ENCODE results near the gene EML2.
A peak's percentile ranks its signal among the peaks of the same experiment; 100 is the strongest.
"Not testable (repeated sequence)": the region's sequence is repeated elsewhere in the genome, so short reads cannot be mapped to it uniquely, and the experiment has no call there.

EML2 gene

DNA sequence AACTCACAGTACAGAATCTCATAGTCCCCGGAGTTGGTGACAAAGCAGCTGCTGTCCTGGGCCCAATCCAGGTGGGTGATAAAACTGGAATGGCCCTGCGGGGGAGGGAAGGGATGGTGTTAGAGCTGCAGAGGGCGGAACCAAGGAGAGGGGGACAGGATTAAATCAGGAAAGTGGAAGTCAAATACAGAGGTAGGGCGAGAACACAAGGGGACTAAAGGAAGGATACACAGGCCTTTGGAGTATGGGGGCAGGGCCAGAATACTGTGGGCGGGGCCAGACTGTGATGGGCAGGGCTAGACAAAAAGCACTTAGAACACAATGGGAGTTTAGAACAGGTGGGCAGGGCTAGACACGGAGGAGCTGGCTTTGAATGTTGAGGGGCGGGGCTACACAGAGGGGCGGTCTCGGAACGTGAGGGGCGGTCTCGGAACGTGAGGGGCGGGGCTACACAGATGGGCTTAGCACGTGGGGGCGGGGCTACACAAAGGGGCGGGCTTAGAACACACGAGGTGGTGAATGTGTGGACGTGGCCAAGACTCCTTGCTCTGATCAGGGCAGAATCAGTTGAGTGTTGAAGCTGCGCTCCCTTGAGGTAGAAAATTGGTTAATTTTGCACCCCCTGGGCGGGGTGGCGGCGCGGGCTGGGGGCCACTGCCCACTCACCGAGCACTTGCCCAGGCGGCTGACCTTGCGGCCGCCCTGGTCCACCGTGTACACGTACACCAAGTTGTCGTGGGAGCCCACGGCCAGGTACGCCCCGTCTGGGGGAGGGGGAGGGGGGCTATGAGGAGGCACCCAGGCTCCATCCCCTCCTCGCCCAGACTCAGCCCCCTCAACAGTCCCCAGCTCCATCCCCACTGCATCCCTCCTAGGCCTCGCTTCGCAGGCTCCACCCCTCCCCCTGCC lies 23.1 kb downstream of the EML2 start:
- no peak for DNase-seq

- not testable (repeated sequence) for DNase-seq
These were observed 24.1 kb downstream of the EML2 start for GRCh38 chr19:45615056-45615455.

GRCh38 chr19:45613926-45614725 lies 25.1 kb downstream of the EML2 start:
- no peak for DNase-seq

DNA sequence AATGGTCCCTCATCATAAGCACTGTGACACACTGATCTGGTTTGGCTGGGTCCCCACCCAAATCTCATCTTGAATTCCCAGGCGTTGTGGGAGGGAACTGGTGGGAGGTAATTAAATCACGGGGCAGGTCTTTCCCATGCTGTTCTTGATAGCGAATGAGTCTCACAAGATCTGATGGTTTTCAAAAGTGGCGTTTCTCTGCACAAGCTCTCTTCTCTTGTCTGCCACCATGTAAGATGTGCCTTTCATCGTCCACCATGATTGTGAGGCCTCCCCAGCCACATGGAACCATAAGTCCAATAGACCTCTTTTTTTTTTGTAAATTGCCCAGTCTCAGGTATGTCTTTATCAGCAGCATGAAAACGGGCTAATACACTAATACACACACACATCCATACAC lies 30.2 kb downstream of the EML2 start:
- DNase-seq: no peak

DNA sequence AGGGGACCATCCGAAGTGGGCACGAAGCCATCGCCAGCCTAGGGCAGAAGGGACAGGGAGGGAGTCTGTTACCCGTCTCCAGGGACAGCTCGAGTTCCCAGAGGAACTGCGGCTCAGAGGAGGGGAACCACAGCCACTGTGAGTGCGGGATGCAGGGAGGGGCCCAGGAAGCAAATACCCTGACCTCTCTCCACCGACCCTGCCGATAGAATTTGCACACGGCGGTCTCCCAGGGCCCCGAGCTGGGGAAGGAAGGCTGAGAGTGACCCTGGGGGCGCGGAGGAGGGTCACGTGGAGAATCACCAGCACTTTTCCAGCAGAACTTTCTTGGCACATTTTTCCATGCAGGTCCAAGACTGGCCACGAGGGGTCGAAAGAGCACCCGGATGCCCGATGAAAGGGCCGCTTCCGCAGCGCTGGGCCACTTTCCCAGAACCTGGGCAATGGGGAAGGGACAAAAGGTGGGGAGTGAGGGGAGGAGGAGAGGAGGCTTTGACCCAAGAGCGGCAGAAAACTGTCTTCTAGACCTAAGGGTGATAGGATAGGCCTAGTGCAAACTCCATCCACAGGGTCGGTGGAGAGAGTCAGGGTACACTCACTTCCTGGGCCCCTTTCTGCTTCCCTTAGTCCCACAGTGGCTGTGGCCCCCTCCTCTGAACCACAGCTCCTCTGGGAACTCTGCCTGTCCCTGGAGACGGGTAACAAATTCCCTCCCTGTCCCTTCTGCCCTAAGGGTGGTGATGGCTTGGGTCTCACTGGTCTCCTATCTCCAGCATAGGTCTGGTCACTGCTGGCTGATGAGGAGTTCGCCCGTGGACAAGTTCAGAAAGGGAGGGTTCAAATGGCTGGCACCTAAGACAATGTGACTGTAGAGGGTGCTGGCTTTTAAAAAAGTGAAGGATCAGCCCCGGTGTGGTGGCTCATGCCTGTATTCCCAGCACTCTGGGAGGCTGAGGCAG lies 31.8 kb downstream of the EML2 start:
- DNase-seq: no peak

GRCh38 chr19:45601524-45602374 lies 37.4 kb downstream of the EML2 start, which contains the start of gene GPR4:
Gene GPR4, minus strand, starts transcription at chr19:45602212. Its CDS starts 10,346 bp downstream, at chr19:45591866.
- no peak for DNase-seq

GRCh38 chr19:45601115-45601514 lies 38.1 kb downstream of the EML2 start:
- no peak for DNase-seq

DNA sequence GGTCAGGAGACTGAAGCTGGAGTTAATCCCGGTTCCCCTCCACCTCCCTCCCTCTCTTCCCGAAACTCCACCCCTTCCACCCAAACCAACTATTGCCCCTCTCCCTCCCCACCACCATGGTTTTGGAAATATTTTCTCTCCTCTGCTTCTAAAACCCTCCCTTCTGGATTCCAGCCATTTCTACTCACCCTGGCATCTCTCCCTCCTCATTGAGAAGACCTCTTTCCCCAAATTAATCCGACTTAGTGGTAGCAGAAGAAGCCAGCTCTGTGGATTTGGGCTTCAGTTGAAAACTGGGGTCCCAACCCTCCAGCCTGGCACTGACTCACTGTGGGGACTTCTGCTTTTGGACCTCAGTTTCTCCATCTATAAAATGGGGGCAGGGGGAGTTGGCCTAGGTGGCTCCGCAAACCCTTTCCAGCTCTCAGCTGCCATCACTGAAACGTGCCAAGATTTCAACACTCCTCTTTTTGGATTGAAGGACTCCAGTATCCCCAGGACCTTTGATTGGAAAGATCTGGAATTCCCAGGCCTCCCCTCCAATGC lies 38.8 kb downstream of the EML2 start:
- DNase-seq: no peak

GRCh38 chr19:45599286-45599685 lies 39.9 kb downstream of the EML2 start:
- no peak for DNase-seq

GRCh38 chr19:45598267-45599001 lies 40.8 kb downstream of the EML2 start:
- peak; percentile 1 for DNase-seq

GRCh38 chr19:45597425-45598111 lies 41.6 kb downstream of the EML2 start:
- DNase-seq: no peak

- no peak for DNase-seq
These were observed 43.4 kb downstream of the EML2 start for GRCh38 chr19:45595814-45596213.

GRCh38 chr19:45593520-45593919 lies 45.7 kb downstream of the EML2 start:
- no peak for DNase-seq

DNA sequence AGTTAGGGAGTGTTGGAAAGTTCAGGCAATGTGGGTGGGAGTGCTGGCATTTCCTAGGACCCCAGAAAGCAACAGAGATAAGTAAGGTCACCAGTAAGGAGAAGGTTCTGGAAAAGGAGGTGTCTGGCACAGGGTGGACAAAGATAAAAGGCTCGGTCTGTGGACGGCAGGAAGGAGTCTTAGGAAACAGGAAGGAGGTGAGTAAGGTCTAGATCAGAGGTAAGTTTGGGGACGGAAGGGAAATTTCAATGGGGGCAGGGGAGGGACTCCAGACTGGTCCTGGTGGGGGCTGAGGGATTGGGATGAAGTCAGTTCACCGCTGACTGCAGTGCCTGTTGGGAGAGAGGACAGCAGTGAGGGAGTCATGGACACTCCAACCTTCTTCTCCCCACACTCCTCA lies 46.8 kb downstream of the EML2 start:
- DNase-seq: no peak

- DNase-seq: no peak
These were observed 47.6 kb downstream of the EML2 start for GRCh38 chr19:45591638-45592005.

DNA sequence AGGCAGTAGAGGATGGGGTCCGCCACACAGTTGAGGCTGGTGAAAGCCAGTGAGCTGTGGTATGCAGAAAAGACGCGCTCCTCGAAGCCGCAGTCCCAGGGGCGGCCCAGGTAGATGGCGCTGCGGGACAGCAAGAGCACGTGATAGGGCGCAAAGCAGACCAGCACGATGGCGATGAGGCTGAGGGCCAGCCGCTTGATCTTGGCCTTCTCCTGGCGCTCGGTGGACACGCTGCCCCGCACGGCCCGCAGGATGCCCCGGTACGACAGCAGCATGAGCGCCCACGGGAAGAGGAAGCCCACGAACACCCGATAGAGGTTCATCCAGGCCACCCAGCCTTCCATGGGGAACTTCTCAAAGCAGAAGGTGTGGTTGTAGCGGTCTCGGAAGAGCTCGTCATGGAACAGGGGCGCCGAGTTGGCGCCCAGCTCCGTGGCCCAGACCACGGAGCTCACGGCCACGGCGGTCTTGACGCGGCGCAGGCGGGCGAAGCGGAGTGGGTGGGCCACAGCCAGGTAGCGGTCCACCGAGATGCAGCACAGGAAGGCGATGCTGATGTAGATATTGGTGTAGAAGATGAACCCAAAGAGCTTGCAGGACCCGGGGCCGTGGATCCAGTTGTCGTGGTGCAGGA lies 48.1 kb downstream of the EML2 start:
- no peak for DNase-seq

DNA sequence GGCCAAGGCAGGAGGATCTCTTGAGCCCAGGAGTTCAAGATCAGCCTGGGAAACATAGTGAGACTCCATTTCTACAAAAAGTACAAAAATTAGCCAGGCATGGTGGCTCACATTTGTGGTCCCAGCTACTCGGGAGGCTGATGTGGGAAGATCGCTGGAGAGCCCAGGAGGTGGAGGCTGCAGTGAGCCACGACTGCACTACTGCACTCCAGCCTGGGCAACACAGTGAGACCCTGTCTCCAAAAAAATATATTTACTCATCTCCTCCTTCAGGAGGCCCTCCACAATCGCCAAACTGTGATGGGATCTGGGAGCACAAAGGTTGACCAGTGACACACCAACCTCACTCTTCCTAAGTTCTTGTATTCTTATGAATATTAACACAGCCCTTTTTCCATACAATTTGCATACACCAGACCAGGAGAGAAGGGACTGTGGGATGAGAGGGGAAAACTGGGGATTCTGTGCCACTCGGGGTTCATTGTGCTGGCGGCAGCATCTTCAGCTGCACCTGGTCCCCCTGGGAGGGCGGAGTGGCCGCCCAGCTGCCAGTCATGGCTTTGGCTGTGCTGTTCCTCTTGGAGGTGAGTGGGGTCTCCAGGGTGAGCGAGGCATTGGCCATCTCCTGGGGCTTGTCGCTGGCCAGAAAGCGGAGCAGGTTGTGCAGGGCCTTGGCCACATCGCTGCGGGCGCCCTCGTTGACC lies 48.7 kb downstream of the EML2 start:
- no peak for DNase-seq

- no peak for DNase-seq
These were observed 49.4 kb downstream of the EML2 start for GRCh38 chr19:45589768-45590167.

GRCh38 chr19:45587873-45588272 lies 51.3 kb downstream of the EML2 start:
- no peak for DNase-seq

All from KG1 (cell line).